ENCODE measurements around the gene MAP7D1.
A peak's percentile ranks its signal among the peaks of the same experiment; 100 is the strongest.
"Not testable (repeated sequence)": the region's sequence is repeated elsewhere in the genome, so short reads cannot be mapped to it uniquely, and the experiment has no call there.

MAP7D1 gene

GRCh38 chr1:36203554-36204346, 47.8 kb downstream of the MAP7D1 start:
- no peak for DNase-seq (ENCODE audit: low spot score)

GRCh38 chr1:36204347-36204909, 48.5 kb downstream of the MAP7D1 start:
- DNase-seq (ENCODE audit: low spot score): no peak

GRCh38 chr1:36206323-36206858, 50.4 kb downstream of the MAP7D1 start:
- no peak for DNase-seq (ENCODE audit: low spot score)

GRCh38 chr1:36207339-36207738, 51.4 kb downstream of the MAP7D1 start:
- no peak for DNase-seq (ENCODE audit: low spot score)

GRCh38 chr1:36208978-36209703, 53.2 kb downstream of the MAP7D1 start:
- no peak for DNase-seq (ENCODE audit: low spot score)

- no peak for DNase-seq (ENCODE audit: low spot score)
Measured at GRCh38 chr1:36211307-36211706, 55.3 kb downstream of the MAP7D1 start.

GRCh38 chr1:36211841-36212240, 55.9 kb downstream of the MAP7D1 start:
- no peak for DNase-seq (ENCODE audit: low spot score)

GRCh38 chr1:36212782-36213181, 56.8 kb downstream of the MAP7D1 start:
- DNase-seq (ENCODE audit: low spot score): no peak

GRCh38 chr1:36217670-36218069, 61.7 kb downstream of the MAP7D1 start:
- peak; percentile 32 for DNase-seq (ENCODE audit: low spot score)

- not testable (repeated sequence) for DNase-seq (ENCODE audit: low spot score)
Measured at GRCh38 chr1:36221901-36222300, 65.9 kb downstream of the MAP7D1 start.

- DNase-seq (ENCODE audit: low spot score): peak; percentile 17
Measured at GRCh38 chr1:36222481-36223380, 66.8 kb downstream of the MAP7D1 start.

GRCh38 chr1:36223381-36223995, 67.5 kb downstream of the MAP7D1 start:
- DNase-seq (ENCODE audit: low spot score): peak; percentile 29

- peak; percentile 98 for DNase-seq (ENCODE audit: low spot score)
Measured at GRCh38 chr1:36223996-36224536, 68.1 kb downstream of the MAP7D1 start, which contains the start of gene THRAP3. Gene THRAP3, plus strand, starts transcription at chr1:36224443. Its CDS starts 58,121 bp downstream, at chr1:36282564.

- DNase-seq (ENCODE audit: low spot score): peak; percentile 87
Measured at GRCh38 chr1:36224537-36225282, 68.8 kb downstream of the MAP7D1 start.

GRCh38 chr1:36225283-36225899, 69.4 kb downstream of the MAP7D1 start:
- DNase-seq (ENCODE audit: low spot score): no peak

- DNase-seq (ENCODE audit: low spot score): not testable (repeated sequence)
Measured at GRCh38 chr1:36230279-36230678, 74.3 kb downstream of the MAP7D1 start.

Measured in SW480 (cell line).